Amniotic epithelial cell (primary cell): ENCODE measurements around the gene FOXO3.
A peak's percentile ranks its signal among the peaks of the same experiment; 100 is the strongest.
"Not testable (repeated sequence)": the region's sequence is repeated elsewhere in the genome, so short reads cannot be mapped to it uniquely, and the experiment has no call there.

Source experiments
- DNase-seq: peaks from one replicate; pipeline ENCODE4 v3.0.0-alpha.2; 2010; ENCODE audit warnings: low read depth

Gene FOXO3

GRCh38 chr6:108661430-108661829 lies 100.7 kb downstream of the FOXO3 start:
- peak; percentile 81 for DNase-seq

- DNase-seq, result no peak
These were observed 101.3 kb downstream of the FOXO3 start for GRCh38 chr6:108661982-108662381.

GRCh38 chr6:108662702-108663101 lies 102.0 kb downstream of the FOXO3 start:
- DNase-seq, result no peak

- DNase-seq, result not testable (repeated sequence)
These were observed 102.9 kb downstream of the FOXO3 start for GRCh38 chr6:108663494-108664064.

GRCh38 chr6:108665495-108666196 lies 104.9 kb downstream of the FOXO3 start:
- no peak for DNase-seq

GRCh38 chr6:108666656-108667260 lies 106.0 kb downstream of the FOXO3 start:
- no peak for DNase-seq

GRCh38 chr6:108667993-108668392 lies 107.3 kb downstream of the FOXO3 start:
- DNase-seq, result peak; percentile 80

GRCh38 chr6:108669673-108670072 lies 109.0 kb downstream of the FOXO3 start:
- no peak for DNase-seq

GRCh38 chr6:108671175-108671574 lies 110.5 kb downstream of the FOXO3 start:
- DNase-seq, result no peak

GRCh38 chr6:108671790-108672189 lies 111.1 kb downstream of the FOXO3 start:
- no peak for DNase-seq

GRCh38 chr6:108672641-108673040 lies 111.9 kb downstream of the FOXO3 start:
- no peak for DNase-seq

GRCh38 chr6:108673153-108673552 lies 112.4 kb downstream of the FOXO3 start:
- no peak for DNase-seq

GRCh38 chr6:108673602-108674001 lies 112.9 kb downstream of the FOXO3 start:
- DNase-seq, result no peak

- no peak for DNase-seq
These were observed 114.8 kb downstream of the FOXO3 start for GRCh38 chr6:108675226-108676200.

- peak; percentile 17 for DNase-seq
These were observed 115.8 kb downstream of the FOXO3 start for GRCh38 chr6:108676555-108676954.

GRCh38 chr6:108677357-108677756 lies 116.6 kb downstream of the FOXO3 start:
- no peak for DNase-seq

GRCh38 chr6:108677894-108678293 lies 117.2 kb downstream of the FOXO3 start:
- DNase-seq, result no peak

- not testable (repeated sequence) for DNase-seq
These were observed 119.6 kb downstream of the FOXO3 start for GRCh38 chr6:108680314-108680713.

GRCh38 chr6:108681721-108682120 lies 121.0 kb downstream of the FOXO3 start:
- DNase-seq, result peak; percentile 21

- DNase-seq, result not testable (repeated sequence)
These were observed 121.8 kb downstream of the FOXO3 start for GRCh38 chr6:108682383-108683119.

- DNase-seq, result not testable (repeated sequence)
These were observed 123.3 kb downstream of the FOXO3 start for GRCh38 chr6:108683976-108684375.
